Subcutaneous abdominal adipose tissue (tissue), 5 donors: ENCODE data around the gene HYAL3.
A peak's percentile ranks its signal among the peaks of the same experiment; 100 is the strongest.

Source experiments
- H3K27ac ChIP-seq: one replicate; pipeline ENCODE4 v1.7.0; 2013; ENCODE audit warnings: low read depth, mild to moderate bottlenecking, inconsistent platforms, low read length, moderate library complexity
- H3K27me3 ChIP-seq, 5 donors: one replicate each; pipeline ENCODE4 v1.7.0; 2013; ENCODE audit warnings: low read length in 5 of 5, inconsistent platforms in 1 of 5; ENCODE audit not compliant: control insufficient read depth in 5 of 5, insufficient read depth in 4 of 5
- H3K36me3 ChIP-seq, 5 donors: one replicate each; pipeline ENCODE4 v1.7.0; 2013; ENCODE audit warnings: low read length in 5 of 5; ENCODE audit not compliant: control insufficient read depth in 5 of 5, insufficient read depth in 5 of 5
- H3K4me1 ChIP-seq, 5 donors: one replicate each; pipeline ENCODE4 v1.7.0; 2013; ENCODE audit warnings: low read length in 5 of 5, mild to moderate bottlenecking in 3 of 5, moderate library complexity in 1 of 5; ENCODE audit not compliant: control insufficient read depth in 5 of 5, insufficient read depth in 5 of 5
- H3K4me3 ChIP-seq, 5 donors: one replicate each; pipeline ENCODE4 v1.7.0; 2013; ENCODE audit warnings: low read length in 5 of 5, low read depth in 1 of 5
- H3K9ac ChIP-seq, 5 donors: one replicate each; pipeline ENCODE4 v1.7.0; 2013; ENCODE audit warnings: low read length in 5 of 5, mild to moderate bottlenecking in 4 of 5, moderate library complexity in 3 of 5
- H3K9me3 ChIP-seq, 5 donors: one replicate each; pipeline ENCODE4 v1.7.0; 2013; ENCODE audit warnings: low read length in 5 of 5; ENCODE audit not compliant: control insufficient read depth in 5 of 5
- donor health status: healthy.
- donor health status: healthy.
- donor health status: healthy.
- donor health status: healthy.
- donor health status: healthy.

Gene HYAL3

DNA sequence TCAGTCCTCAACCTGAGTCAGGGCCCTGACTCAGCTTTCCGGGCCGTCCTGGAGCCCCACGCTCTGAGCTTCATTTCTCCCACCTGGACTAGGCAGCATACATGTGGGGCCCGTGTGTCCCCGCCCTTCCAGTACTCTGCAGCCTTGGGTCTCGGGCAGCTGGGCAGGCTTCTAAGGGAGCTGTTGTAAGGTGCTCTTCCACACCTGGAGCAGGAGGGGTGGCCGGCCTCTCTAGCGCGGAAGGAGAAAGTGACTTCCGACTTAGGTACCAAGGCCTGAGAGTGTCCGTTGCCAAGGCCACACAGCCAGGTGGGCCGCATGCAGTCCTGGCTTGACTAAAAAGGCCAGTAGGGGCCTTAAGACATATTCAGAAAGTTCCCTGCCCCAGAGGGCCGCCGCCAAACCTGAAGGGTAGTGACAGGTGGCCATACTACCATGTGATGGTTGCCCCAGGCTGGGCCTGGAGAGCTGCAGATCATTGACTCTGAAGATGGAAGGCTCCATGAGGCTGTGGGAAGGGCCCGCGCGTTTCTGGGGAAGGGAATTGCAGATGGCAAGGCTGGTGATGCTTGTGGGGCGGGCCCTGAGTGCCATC lies 39.7 kb downstream of the HYAL3 start:
- H3K9ac ChIP-seq, result peak overlapping the region in 3 of 5 donors; percentile 18 to 72 (median 41)
- H3K4me1 ChIP-seq, result peaks cover 6 to 63% (median 60%) of the 10 kb centered on the region in 5 donors
- peak overlapping the region in 2 of 5 donors; percentile 64 to 69 for H3K4me3 ChIP-seq
- peak overlapping the region; percentile 88 for H3K27ac ChIP-seq
- peaks cover 0 to 10% (median 6%) of the 10 kb centered on the region in 5 donors for H3K9me3 ChIP-seq
- peaks cover 0 to 42% (median 37%) of the 10 kb centered on the region in 5 donors for H3K36me3 ChIP-seq
- H3K27me3 ChIP-seq, result no peaks in the 10 kb centered on the region

DNA sequence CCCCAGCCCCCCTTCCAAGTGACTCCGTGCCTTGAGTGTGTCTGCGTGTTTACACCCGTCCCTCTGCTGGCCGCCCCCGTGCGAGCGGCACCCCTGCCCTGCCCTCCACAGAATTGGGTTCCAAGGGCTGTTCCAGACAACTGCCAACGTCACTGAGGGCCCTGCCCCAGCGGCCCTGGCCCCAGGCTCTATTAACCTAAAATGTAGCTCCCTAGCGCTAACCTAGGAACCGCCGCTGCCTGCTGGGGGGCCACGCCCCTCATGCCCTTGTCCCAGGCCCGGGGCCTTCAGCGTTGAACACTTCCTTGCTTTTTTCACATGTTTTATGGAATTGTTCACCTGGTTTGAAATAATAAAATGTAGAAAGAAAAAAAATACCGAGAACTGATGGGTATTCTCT lies 40.2 kb downstream of the HYAL3 start:
- H3K27ac ChIP-seq, result no peak overlapping the region

DNA sequence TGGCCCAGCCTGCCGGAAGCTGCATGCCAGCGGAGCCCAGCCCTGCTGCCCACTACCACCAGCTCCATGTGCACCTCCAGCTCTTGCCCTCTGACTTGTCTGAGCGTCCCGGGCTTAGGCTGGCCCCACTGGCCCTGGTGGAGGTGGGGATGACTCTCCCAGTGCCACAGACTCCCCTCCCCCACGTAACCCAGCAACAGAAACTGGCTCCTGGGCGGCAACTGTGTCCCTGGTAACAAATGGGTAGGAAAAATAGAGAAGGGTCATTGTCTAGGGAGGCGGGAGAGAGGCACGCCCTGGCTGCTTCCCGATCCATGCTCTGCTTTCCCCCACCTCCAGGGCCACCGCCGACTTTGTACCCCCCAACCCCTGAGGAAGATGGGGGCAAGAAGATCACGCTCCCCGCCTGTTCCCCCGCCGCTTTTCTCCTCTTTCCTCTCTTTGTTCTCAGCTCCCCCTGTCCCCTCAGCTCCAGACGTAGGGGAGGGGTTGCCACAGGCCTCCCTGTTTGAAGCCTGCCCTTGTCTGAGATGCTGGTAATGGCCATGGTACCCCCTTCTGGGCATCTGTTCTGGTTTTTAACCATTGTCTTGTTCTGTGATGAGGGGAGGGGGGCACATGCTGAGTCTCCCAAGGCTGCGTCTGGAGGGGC lies 41.0 kb downstream of the HYAL3 start:
- no peak overlapping the region for H3K27ac ChIP-seq
- H3K27me3 ChIP-seq, result no peaks in the 10 kb centered on the region
- peaks cover 0 to 56% (median 48%) of the 10 kb centered on the region in 5 donors for H3K36me3 ChIP-seq
- peaks cover 8 to 63% (median 59%) of the 10 kb centered on the region in 5 donors for H3K4me1 ChIP-seq
- peak overlapping the region in 1 of 5 donors; percentile 0 for H3K4me3 ChIP-seq
- H3K9ac ChIP-seq, result no peak overlapping the region
- H3K9me3 ChIP-seq, result peaks cover 0 to 10% (median 6%) of the 10 kb centered on the region in 5 donors

More for the DNA sequence above, 40.2 kb downstream of the HYAL3 start:
- Histone ChIP-seq H3K36me3 (peaks cover 0 to 47% (median 42%) of the 10 kb centered on the region in 5 donors), H3K4me3 (no peak overlapping the region), H3K9me3 (peaks cover 0 to 10% (median 6%) of the 10 kb centered on the region in 5 donors), H3K27me3 (no peaks in the 10 kb centered on the region), H3K9ac (no peak overlapping the region), H3K4me1 (peaks cover 8 to 63% (median 60%) of the 10 kb centered on the region in 5 donors)

DNA sequence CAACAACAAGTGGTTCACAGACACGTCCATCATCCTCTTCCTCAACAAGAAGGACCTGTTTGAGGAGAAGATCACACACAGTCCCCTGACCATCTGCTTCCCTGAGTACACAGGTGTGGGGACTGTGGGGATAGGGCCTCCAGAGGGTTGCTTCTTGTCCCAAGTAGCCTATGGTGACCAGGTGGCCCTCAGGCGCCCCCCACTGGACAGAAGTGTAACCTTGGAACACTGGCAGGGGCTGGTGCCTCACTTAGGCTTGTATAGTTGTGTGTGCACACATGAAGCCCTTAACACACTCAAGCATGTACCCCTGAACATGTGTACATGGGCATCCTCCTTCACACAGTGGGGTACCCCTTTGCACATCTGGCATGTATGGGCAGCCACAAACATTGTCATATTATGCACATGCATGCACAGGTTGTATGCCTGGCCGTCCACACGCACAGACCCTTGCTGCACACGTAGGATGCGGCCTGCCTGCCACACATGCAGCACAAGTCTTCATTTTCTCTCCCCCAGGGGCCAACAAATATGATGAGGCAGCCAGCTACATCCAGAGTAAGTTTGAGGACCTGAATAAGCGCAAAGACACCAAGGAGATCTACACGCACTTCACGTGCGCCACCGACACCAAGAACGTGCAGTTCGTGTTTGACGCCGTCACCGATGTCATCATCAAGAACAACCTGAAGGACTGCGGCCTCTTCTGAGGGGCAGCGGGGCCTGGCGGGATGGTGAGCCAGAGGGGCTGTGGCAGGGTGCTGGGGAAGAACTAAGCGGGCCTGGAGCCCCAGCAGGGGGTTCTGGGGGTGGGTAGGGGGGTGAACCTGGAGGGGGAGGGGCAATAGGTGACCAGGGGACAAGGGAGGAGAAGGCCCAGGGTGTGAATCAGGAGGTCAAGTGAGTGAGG lies 42.0 kb downstream of the HYAL3 start:
- Histone ChIP-seq H3K27me3 (no peaks in the 10 kb centered on the region), H3K4me1 (peaks cover 8 to 68% (median 53%) of the 10 kb centered on the region in 5 donors), H3K36me3 (peaks cover 0 to 65% (median 57%) of the 10 kb centered on the region in 5 donors), H3K9me3 (peaks cover 0 to 10% (median 6%) of the 10 kb centered on the region in 5 donors), H3K9ac (no peak overlapping the region), H3K4me3 (peak overlapping the region in 1 of 5 donors; percentile 13), H3K27ac (no peak overlapping the region)

DNA sequence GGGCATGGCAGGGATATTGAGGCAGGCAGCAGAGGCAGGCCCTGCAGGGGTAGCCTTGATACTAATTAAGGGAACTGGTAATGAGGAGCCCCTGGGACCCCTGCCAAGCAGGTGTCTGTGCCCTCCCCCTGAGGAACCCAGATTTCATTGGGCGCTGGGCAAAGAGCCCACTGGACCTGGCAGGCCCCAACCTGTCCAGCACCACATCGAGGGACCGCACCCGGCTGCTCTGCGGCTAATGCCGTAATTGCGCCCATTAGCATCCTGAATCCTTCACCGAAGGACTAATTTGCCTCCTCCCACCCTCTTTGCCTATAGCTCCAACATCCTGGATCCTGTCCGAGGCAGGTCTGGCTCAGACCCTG lies 44.0 kb downstream of the HYAL3 start:
- Histone ChIP-seq H3K4me1 (peaks cover 10 to 73% (median 51%) of the 10 kb centered on the region in 5 donors), H3K36me3 (peaks cover 0 to 84% (median 66%) of the 10 kb centered on the region in 5 donors), H3K27me3 (no peaks in the 10 kb centered on the region), H3K9ac (peak overlapping the region in 2 of 5 donors; percentile 46 to 56), H3K4me3 (peak overlapping the region in 1 of 5 donors; percentile 10), H3K9me3 (peaks cover 0 to 10% (median 6%) of the 10 kb centered on the region in 5 donors), H3K27ac (peak overlapping the region; percentile 92)

DNA sequence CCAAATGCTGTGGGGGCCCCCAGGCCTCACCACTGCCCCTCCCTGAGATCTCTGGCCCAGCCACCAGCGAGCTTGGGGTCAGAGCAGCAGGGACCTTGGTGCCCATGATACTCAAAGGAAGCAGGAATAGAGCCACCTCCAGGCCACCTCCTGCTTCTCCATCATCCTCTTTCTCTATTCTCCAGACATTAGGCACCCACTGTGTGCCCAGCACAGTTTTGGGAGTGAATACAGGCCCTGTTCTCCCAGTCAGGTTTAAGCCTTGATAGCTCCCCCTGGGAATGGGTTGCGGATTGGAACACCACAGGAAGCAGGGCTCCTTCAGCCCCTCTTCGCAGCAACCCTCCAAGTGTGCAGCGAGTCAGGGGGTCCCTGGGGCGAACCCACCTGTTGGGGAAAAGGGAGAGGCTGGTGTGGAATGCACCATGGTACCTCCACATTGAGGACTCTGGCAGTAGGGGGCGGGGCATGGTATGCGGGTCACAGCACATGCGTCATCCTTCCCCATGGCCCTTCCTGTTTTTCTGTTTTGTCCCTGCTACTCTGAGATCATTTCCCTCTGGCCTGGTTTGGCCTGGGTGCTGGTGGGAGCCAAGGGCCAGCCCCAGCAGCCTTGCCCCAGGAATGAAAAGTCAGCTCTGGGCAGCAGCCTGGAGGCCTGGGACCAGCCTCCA lies 44.5 kb downstream of the HYAL3 start:
- Histone ChIP-seq H3K36me3 (peaks cover 0 to 89% (median 70%) of the 10 kb centered on the region in 5 donors), H3K27ac (peak overlapping the region; percentile 92), H3K4me3 (peak overlapping the region in 1 of 5 donors; percentile 10), H3K9ac (peak overlapping the region in 4 of 5 donors; percentile 33 to 66 (median 58)), H3K4me1 (peaks cover 15 to 77% (median 53%) of the 10 kb centered on the region in 5 donors), H3K27me3 (no peaks in the 10 kb centered on the region), H3K9me3 (peaks cover 0 to 10% (median 6%) of the 10 kb centered on the region in 5 donors)

DNA sequence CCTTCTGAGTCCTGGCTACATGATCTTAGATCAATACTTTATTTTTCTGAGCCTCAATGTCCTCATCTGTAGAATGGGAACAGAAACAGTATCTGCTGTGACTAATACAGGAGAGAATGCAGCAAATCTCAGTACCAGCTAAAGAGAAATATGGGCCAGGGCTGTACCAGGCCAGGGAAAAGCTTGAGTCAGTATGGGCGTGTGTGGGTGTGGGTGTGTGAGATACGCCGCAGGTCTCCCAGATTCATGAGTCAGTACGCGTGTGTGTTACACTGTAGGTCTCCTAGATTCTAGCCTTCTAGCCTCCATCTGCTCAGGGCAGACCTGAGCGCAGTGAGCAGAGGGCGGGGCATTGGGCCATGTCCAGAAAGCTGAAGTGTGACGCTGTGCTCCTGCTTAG lies 48.0 kb downstream of the HYAL3 start:
- H3K27me3 ChIP-seq, result no peaks in the 10 kb centered on the region
- H3K9ac ChIP-seq, result peak overlapping the region in 1 of 5 donors; percentile 51
- peaks cover 0 to 76% (median 57%) of the 10 kb centered on the region in 5 donors for H3K36me3 ChIP-seq
- H3K27ac ChIP-seq, result peak overlapping the region; percentile 92
- H3K4me1 ChIP-seq, result peaks cover 28 to 97% (median 80%) of the 10 kb centered on the region in 5 donors
- H3K9me3 ChIP-seq, result no peaks in the 10 kb centered on the region
- H3K4me3 ChIP-seq, result no peak overlapping the region

DNA sequence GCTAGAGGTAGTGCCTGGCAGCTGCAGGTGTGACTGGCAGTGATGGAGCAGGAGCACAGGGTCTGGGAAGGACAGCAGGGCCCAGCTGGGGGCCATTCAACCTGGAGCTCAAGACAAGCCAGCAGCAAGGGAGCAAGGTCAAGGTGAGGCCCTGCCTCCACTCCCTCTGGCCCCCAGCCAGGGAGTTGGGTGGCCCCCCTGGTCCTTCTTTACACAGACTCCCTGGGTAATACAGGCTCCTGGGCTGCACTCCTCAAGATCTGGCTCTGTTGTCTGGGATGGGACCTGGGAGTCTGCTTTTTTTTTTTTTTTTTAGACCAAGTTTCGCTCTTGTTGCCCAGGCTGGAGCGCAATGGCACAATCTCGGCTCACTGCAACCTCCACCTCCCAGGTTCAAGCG lies 48.7 kb downstream of the HYAL3 start:
- Histone ChIP-seq H3K4me1 (peaks cover 31 to 98% (median 84%) of the 10 kb centered on the region in 5 donors), H3K9ac (peak overlapping the region in 3 of 5 donors; percentile 19 to 77 (median 58)), H3K27me3 (no peaks in the 10 kb centered on the region), H3K36me3 (peaks cover 0 to 72% (median 54%) of the 10 kb centered on the region in 5 donors), H3K4me3 (peak overlapping the region in 1 of 5 donors; percentile 17), H3K9me3 (no peaks in the 10 kb centered on the region), H3K27ac (peak overlapping the region; percentile 92)

DNA sequence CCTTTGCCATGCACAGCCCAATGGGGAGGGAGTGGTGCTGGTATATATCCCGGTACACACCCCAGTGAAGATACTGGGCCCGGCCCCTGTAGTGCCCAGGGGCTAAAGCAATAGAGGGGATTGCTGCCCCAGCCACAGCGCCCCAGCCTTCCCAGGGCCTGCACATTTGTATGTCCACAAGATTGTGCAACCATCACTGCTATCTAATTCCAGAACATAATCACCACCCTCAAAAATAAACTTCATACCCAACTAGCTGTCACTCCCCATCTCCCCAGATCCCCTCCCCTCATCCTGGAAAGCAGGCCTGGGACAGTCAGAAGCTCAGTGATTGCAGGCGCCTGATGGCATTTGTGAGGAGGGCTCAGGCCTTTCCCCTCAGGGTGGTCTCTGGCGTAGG lies 49.7 kb downstream of the HYAL3 start:
- no peaks in the 10 kb centered on the region for H3K27me3 ChIP-seq
- peak overlapping the region; percentile 92 for H3K27ac ChIP-seq
- peaks cover 0 to 67% (median 45%) of the 10 kb centered on the region in 5 donors for H3K36me3 ChIP-seq
- H3K4me1 ChIP-seq, result peaks cover 30 to 97% (median 83%) of the 10 kb centered on the region in 5 donors
- no peaks in the 10 kb centered on the region for H3K9me3 ChIP-seq
- peak overlapping the region in 1 of 5 donors; percentile 6 for H3K4me3 ChIP-seq
- peak overlapping the region in 2 of 5 donors; percentile 4 to 58 for H3K9ac ChIP-seq
